Immature natural killer cell (primary cell): ENCODE measurements around the gene BTBD2. TPM values are rescaled to one million over a fixed set of nuclear protein-coding genes. Genes with fewer than 3 reads are reported as not detected.

Source experiments
- DNase-seq, 3 donors: peaks; one replicate each; pipeline ENCODE4 v3.0.0; 2022; ENCODE audit warnings: mixed read lengths in 1 of 3
- H3K27ac Mint-ChIP-seq, 6 donors: one replicate each; pipeline ENCODE4 v1.8.0; 2020; ENCODE audit warnings: mixed read lengths in 6 of 6, mild to moderate bottlenecking in 5 of 6, inconsistent platforms in 4 of 6, moderate library complexity in 3 of 6
- H3K27me3 Mint-ChIP-seq, 3 donors: one replicate each; pipeline ENCODE4 v1.8.0; 2020 to 2021; ENCODE audit warnings: low read depth in 3 of 3, mild to moderate bottlenecking in 3 of 3, mixed read lengths in 3 of 3, moderate library complexity in 3 of 3, inconsistent platforms in 1 of 3
- H3K36me3 Mint-ChIP-seq, 3 donors: one replicate each; pipeline ENCODE4 v1.8.0; 2020; ENCODE audit warnings: mixed read lengths in 3 of 3, inconsistent platforms in 2 of 3, mild to moderate bottlenecking in 2 of 3
- H3K4me1 Mint-ChIP-seq, 2 donors: one replicate each; pipeline ENCODE4 v1.8.0; 2020; ENCODE audit warnings: inconsistent platforms in 2 of 2, mild to moderate bottlenecking in 2 of 2, mixed read lengths in 2 of 2, moderate library complexity in 1 of 2
- H3K4me3 Mint-ChIP-seq, 5 donors: one replicate each; pipeline ENCODE4 v1.8.0; 2020; ENCODE audit warnings: mild to moderate bottlenecking in 5 of 5, mixed read lengths in 5 of 5, inconsistent platforms in 3 of 5, moderate library complexity in 3 of 5
- H3K9me3 Mint-ChIP-seq, 6 donors: one replicate each; pipeline ENCODE4 v1.8.0; 2020; ENCODE audit warnings: mild to moderate bottlenecking in 6 of 6, mixed read lengths in 6 of 6, inconsistent platforms in 4 of 6, moderate library complexity in 3 of 6
- polyA plus RNA-seq, 3 donors: library from polyadenylated mRNA; unstranded; fragments of 300-500 nt; fragmentation: Illumina TruSeq; gene quantifications; one replicate each; pipeline ENCODE4 v1.2.3, GENCODE V29; 2021

BTBD2 gene
- polyA plus RNA-seq, 3 donors from 2014 or later: 2.6 to 4.4 (median 3.6) TPM

- no peaks in the 10 kb centered on the region for H3K9me3 Mint-ChIP-seq
- no peak overlapping the region for H3K27ac Mint-ChIP-seq
- H3K27me3 Mint-ChIP-seq: peaks cover 0 to 1% (median 0%) of the 10 kb centered on the region in 3 donors
- DNase-seq: no peak
- H3K4me1 Mint-ChIP-seq: no peaks in the 10 kb centered on the region
- H3K4me3 Mint-ChIP-seq: no peak overlapping the region
- peaks cover 3 to 15% (median 7%) of the 10 kb centered on the region in 3 donors for H3K36me3 Mint-ChIP-seq
Measured at GRCh38 chr19:1985588-1986356, 29.7 kb downstream of the BTBD2 start.

DNA sequence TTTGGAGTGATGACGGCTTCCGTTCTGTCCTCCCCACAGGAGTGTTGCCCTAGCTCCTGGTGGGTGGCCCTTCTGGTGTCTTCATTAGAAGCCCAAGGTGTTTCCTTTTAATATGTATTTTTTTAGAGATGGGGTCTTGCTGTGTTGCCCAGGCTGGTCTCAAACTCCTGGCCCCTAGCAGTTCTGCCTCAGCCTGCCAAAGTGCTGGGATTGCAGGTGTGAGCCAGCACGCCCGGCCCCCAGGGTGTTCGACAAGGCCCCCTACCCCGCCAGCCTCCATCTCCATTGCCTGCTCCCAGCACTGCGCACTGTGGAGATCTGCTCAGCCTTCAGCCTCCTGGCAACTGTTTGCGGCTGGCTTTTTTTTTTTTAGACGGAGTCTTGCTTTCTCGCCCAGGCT is 31.2 kb downstream of the BTBD2 start:
- Mint-ChIP-seq H3K9me3 (no peaks in the 10 kb centered on the region), H3K36me3 (peaks cover 3 to 11% (median 7%) of the 10 kb centered on the region in 3 donors), H3K27me3 (peaks cover 0 to 1% (median 0%) of the 10 kb centered on the region in 3 donors), H3K27ac (no peak overlapping the region), H3K4me1 (no peaks in the 10 kb centered on the region), H3K4me3 (no peak overlapping the region)
- no peak for DNase-seq

- H3K4me1 Mint-ChIP-seq: peaks cover 0 to under 1% of the 10 kb centered on the region in 2 donors
- H3K27me3 Mint-ChIP-seq: peaks cover 0 to 3% (median 3%) of the 10 kb centered on the region in 3 donors
- no peak for DNase-seq
- peaks cover 3 to 11% (median 7%) of the 10 kb centered on the region in 3 donors for H3K36me3 Mint-ChIP-seq
- no peaks in the 10 kb centered on the region for H3K9me3 Mint-ChIP-seq
- peak overlapping the region in 2 of 6 donors; percentile 10 to 69 for H3K27ac Mint-ChIP-seq
- no peak overlapping the region for H3K4me3 Mint-ChIP-seq
Measured at GRCh38 chr19:1981253-1981652, 34.3 kb downstream of the BTBD2 start.

DNA sequence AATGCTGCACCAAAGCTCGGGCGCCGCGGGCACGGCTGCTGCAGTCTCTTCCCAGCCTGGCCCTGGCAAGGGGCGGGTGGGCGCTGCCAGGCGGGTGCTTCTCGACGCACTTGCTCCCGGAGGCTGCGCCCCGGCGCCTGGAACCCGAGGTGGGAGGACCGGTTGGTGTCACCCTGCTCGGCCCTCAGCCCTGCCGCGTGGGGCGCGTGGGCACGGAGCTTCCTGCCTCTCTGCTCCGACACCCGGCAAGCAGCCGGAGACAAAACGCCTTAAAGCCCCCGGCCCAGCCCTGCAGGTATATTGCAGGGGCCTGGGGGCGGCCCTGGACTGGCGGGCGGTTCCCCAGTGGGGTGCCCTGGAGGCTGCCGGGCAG is 34.7 kb downstream of the BTBD2 start:
- Mint-ChIP-seq H3K27me3 (peaks cover 0 to 3% (median 3%) of the 10 kb centered on the region in 3 donors), H3K36me3 (peaks cover 3 to 11% (median 7%) of the 10 kb centered on the region in 3 donors), H3K9me3 (no peaks in the 10 kb centered on the region), H3K27ac (no peak overlapping the region), H3K4me3 (no peak overlapping the region), H3K4me1 (peaks cover 0 to 1% of the 10 kb centered on the region in 2 donors)
- DNase-seq: no peak

GRCh38 chr19:1980091-1980808 is 35.3 kb downstream of the BTBD2 start:
- Mint-ChIP-seq H3K4me1 (peaks cover 0 to 1% of the 10 kb centered on the region in 2 donors), H3K27me3 (peaks cover 0 to 4% (median 3%) of the 10 kb centered on the region in 3 donors), H3K9me3 (no peaks in the 10 kb centered on the region), H3K27ac (no peak overlapping the region), H3K36me3 (peaks cover 3 to 11% (median 7%) of the 10 kb centered on the region in 3 donors), H3K4me3 (no peak overlapping the region)
- no peak for DNase-seq

GRCh38 chr19:1979642-1980041 is 35.9 kb downstream of the BTBD2 start:
- H3K27me3 Mint-ChIP-seq: peaks cover 0 to 5% (median 5%) of the 10 kb centered on the region in 3 donors
- no peak overlapping the region for H3K27ac Mint-ChIP-seq
- peaks cover 0 to 1% of the 10 kb centered on the region in 2 donors for H3K4me1 Mint-ChIP-seq
- no peak overlapping the region for H3K4me3 Mint-ChIP-seq
- H3K36me3 Mint-ChIP-seq: peaks cover 3 to 14% (median 7%) of the 10 kb centered on the region in 3 donors
- no peaks in the 10 kb centered on the region for H3K9me3 Mint-ChIP-seq
- no peak for DNase-seq

DNA sequence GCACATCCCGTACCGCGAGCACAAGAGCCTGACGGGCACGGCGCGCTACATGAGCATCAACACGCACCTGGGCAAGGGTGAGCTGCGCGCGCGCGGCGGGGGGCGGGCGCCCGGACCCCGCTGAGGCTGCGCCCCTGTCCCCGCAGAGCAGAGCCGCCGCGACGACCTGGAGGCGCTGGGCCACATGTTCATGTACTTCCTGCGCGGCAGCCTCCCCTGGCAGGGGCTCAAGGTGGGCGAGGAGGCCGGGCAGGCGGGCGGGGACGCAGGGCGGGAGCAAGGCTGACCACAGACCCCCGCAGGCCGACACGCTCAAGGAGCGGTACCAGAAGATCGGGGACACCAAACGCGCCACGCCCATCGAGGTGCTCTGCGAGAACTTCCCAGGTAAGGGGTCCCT is 36.5 kb downstream of the BTBD2 start:
- Mint-ChIP-seq H3K27me3 (peaks cover 0 to 5% (median 5%) of the 10 kb centered on the region in 3 donors), H3K36me3 (peaks cover 3 to 14% (median 7%) of the 10 kb centered on the region in 3 donors), H3K27ac (no peak overlapping the region), H3K4me1 (peaks cover 0 to 2% of the 10 kb centered on the region in 2 donors), H3K9me3 (no peaks in the 10 kb centered on the region), H3K4me3 (no peak overlapping the region)
- DNase-seq: no peak

- Mint-ChIP-seq H3K9me3 (no peaks in the 10 kb centered on the region), H3K4me1 (peaks cover 5% of the 10 kb centered on the region in 2 donors), H3K36me3 (peaks cover 2 to 15% (median 6%) of the 10 kb centered on the region in 3 donors), H3K27ac (no peak overlapping the region), H3K4me3 (no peak overlapping the region), H3K27me3 (peaks cover 0 to 5% (median 5%) of the 10 kb centered on the region in 3 donors)
- DNase-seq: no peak
Measured at GRCh38 chr19:1978346-1978894, 37.1 kb downstream of the BTBD2 start.

DNA sequence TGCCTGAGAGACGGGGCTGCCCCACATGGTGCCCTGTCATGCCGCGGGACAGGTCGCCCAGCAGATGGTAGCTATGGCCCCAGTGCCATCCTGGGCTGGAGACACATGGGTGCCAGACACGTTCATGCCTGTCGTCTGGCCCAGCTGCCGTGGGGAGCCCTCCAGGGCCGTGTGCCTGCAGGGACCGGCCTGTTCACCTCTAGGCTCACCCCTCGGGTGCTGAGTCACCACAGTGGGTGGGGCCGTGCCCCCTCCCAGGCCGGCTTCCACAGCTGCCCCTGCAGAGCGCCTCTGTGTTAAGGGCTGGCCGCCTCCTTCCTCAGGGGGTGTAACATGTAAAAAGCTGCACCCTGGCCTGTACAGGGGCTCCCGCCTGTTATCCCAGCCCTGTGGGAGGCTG is 38.4 kb downstream of the BTBD2 start:
- Mint-ChIP-seq H3K4me3 (no peak overlapping the region), H3K9me3 (no peaks in the 10 kb centered on the region), H3K4me1 (peaks cover 10 to 13% of the 10 kb centered on the region in 2 donors), H3K27ac (no peak overlapping the region), H3K27me3 (peaks cover 0 to 5% (median 3%) of the 10 kb centered on the region in 3 donors), H3K36me3 (peaks cover 0 to 13% (median 3%) of the 10 kb centered on the region in 3 donors)
- no peak for DNase-seq

GRCh38 chr19:1975162-1975480 is 40.4 kb downstream of the BTBD2 start:
- no peak for DNase-seq
- H3K9me3 Mint-ChIP-seq: no peaks in the 10 kb centered on the region
- H3K27me3 Mint-ChIP-seq: peaks cover 0 to 5% (median 3%) of the 10 kb centered on the region in 3 donors
- H3K4me3 Mint-ChIP-seq: no peak overlapping the region
- peaks cover 0 to 6% (median 0%) of the 10 kb centered on the region in 3 donors for H3K36me3 Mint-ChIP-seq
- H3K4me1 Mint-ChIP-seq: peaks cover 11 to 15% of the 10 kb centered on the region in 2 donors
- H3K27ac Mint-ChIP-seq: no peak overlapping the region

GRCh38 chr19:1974381-1975161 is 40.9 kb downstream of the BTBD2 start:
- H3K4me1 Mint-ChIP-seq: peaks cover 11 to 15% of the 10 kb centered on the region in 2 donors
- H3K4me3 Mint-ChIP-seq: no peak overlapping the region
- no peak overlapping the region for H3K27ac Mint-ChIP-seq
- no peaks in the 10 kb centered on the region for H3K9me3 Mint-ChIP-seq
- no peak for DNase-seq
- H3K36me3 Mint-ChIP-seq: peaks cover 0 to 6% (median 0%) of the 10 kb centered on the region in 3 donors
- peaks cover 0 to 5% (median 3%) of the 10 kb centered on the region in 3 donors for H3K27me3 Mint-ChIP-seq

GRCh38 chr19:1970806-1971502 is 44.6 kb downstream of the BTBD2 start:
- Mint-ChIP-seq H3K27me3 (peaks cover 0 to 7% (median 2%) of the 10 kb centered on the region in 3 donors), H3K27ac (peak overlapping the region in 1 of 6 donors; percentile 36), H3K4me3 (no peak overlapping the region), H3K4me1 (peaks cover 24 to 28% of the 10 kb centered on the region in 2 donors), H3K36me3 (peaks cover 0 to 6% (median 0%) of the 10 kb centered on the region in 3 donors), H3K9me3 (no peaks in the 10 kb centered on the region)
- no peak for DNase-seq
